CD4-positive, alpha-beta T cell treated with Interleukin-4 for 4 hours (primary cell): ENCODE measurements around the gene RAB11FIP4.
"Not testable (repeated sequence)": the region's sequence is repeated elsewhere in the genome, so short reads cannot be mapped to it uniquely, and the experiment has no call there.

Experiments
- DNase-seq: peaks from one replicate; pipeline ENCODE4 v3.0.0-alpha.2; 2020

RAB11FIP4 gene, protein sequence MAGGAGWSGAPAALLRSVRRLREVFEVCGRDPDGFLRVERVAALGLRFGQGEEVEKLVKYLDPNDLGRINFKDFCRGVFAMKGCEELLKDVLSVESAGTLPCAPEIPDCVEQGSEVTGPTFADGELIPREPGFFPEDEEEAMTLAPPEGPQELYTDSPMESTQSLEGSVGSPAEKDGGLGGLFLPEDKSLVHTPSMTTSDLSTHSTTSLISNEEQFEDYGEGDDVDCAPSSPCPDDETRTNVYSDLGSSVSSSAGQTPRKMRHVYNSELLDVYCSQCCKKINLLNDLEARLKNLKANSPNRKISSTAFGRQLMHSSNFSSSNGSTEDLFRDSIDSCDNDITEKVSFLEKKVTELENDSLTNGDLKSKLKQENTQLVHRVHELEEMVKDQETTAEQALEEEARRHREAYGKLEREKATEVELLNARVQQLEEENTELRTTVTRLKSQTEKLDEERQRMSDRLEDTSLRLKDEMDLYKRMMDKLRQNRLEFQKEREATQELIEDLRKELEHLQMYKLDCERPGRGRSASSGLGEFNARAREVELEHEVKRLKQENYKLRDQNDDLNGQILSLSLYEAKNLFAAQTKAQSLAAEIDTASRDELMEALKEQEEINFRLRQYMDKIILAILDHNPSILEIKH

GRCh38 chr17:31391496-31391949 is at the start of gene RAB11FIP4:
Gene RAB11FIP4, plus strand, starts transcription at chr17:31391675. Its CDS starts 178 bp downstream, at chr17:31391853.
- no peak for DNase-seq

- not testable (repeated sequence) for DNase-seq
These were observed 46.2 kb upstream of the RAB11FIP4 start for GRCh38 chr17:31345191-31345747.

- no peak for DNase-seq
These were observed 42.0 kb upstream of the RAB11FIP4 start for GRCh38 chr17:31349454-31349853.

DNA sequence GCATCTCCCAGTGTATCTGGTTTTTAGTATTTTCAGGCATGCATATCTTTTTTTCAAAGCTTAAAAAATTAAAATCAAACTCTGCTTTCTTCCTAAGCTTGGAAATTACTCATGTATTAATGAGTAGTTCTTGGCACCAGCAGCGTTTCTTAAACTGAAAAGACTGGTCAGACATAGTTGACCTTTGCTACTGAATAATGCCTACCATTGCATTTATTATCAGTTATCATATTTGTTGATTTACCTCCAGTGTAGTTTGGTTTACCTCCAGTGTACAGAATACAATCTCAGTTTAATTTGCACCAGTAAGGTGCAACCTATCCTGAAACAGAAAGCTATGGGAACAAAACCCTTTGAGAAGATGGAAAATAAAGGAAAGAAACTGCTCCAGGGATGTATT is 35.5 kb upstream of the RAB11FIP4 start:
- DNase-seq: no peak

- DNase-seq: no peak
These were observed 34.4 kb upstream of the RAB11FIP4 start for GRCh38 chr17:31357091-31357490.

GRCh38 chr17:31357839-31358394 is 33.6 kb upstream of the RAB11FIP4 start:
- no peak for DNase-seq

GRCh38 chr17:31364012-31364411 is 27.5 kb upstream of the RAB11FIP4 start:
- no peak for DNase-seq

GRCh38 chr17:31366088-31366487 is 25.4 kb upstream of the RAB11FIP4 start:
- DNase-seq: no peak

GRCh38 chr17:31369266-31369665 is 22.2 kb upstream of the RAB11FIP4 start:
- DNase-seq: no peak

- DNase-seq: no peak
These were observed 19.9 kb upstream of the RAB11FIP4 start for GRCh38 chr17:31371511-31372097.

DNA sequence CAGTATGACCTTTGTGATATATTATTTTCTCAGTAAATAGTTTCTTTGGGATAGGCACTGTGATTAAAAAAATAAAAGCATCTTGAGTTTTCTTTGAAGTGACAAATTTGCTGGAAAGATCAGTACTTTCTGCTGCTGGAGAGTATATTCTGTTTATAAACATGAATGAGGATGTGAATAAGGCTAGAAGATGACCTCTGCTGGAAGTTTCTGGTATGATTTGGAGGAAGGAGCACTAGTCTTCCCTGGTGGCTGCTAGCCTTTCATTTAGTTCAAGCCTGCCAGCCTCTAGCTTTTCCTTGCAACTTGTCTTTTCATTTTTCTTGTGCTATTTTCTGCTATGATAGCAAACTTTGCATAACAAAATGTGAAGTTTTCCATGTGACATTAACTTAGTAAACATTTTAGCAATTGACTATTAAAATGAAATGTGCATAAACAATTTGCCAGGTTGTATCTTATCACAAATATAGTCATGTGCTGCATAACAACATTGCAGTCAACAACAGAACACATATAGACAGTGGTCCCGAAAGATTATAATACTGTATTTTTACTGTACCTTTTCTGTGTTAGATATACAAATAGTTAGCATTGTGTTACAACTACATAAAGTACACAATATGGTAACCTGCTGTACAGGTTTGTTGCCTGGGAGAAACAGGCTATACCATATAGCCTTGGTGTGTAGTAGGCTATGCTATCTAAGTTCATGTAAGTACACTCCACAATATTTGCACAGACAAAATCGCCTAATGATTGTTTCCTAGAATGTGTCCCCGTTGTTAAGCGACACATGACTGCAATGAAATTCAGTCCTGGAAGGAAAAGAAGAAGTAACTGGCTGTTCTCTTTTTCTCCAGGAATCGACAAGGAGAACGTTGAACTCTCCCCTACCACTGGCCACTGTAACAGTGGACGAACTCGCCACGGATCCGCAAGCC is 18.1 kb upstream of the RAB11FIP4 start:
- peak; percentile 73 for DNase-seq

DNA sequence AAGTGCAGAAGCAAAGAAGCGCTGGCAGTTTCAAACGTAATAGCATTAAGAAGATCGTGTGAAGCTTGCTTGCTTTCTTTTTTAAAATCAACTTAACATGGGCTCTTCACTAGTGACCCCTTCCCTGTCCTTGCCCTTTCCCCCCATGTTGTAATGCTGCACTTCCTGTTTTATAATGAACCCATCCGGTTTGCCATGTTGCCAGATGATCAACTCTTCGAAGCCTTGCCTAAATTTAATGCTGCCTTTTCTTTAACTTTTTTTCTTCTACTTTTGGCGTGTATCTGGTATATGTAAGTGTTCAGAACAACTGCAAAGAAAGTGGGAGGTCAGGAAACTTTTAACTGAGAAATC is 17.4 kb upstream of the RAB11FIP4 start:
- DNase-seq: no peak

- DNase-seq: no peak
These were observed 17.0 kb upstream of the RAB11FIP4 start for GRCh38 chr17:31374503-31374902.

GRCh38 chr17:31378638-31379037 is 12.8 kb upstream of the RAB11FIP4 start:
- DNase-seq: no peak

- no peak for DNase-seq
These were observed 11.8 kb upstream of the RAB11FIP4 start for GRCh38 chr17:31379597-31380205.

GRCh38 chr17:31381165-31381668 is 10.3 kb upstream of the RAB11FIP4 start:
- DNase-seq: no peak

DNA sequence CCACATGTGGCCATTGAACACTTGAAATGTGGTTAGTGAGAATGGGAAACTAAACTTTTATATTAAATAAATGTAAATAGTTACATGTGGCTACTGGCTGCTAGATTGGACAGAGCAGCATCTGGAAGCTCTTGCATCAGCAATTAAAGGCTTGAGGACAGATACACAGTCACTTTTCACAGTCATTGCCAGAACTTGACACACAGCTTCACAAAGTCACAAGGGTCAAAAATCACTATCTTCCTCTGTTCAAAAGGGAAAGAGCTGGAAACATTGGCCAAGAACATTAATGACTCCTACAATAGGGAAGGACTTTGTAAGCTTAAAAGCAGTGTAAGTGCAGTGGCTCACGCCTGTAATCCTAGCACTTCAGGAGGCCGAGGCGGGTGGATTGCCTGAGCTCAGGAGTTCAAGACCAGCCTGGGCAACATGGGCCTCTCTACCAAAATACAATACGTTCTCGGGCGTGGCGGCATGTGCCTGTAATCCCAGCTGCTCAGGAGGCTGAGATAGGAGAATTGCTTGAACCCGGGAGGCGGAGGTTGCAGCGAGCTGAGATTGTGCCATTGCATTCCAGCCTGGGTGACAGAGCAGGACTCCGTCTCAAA is 8.7 kb upstream of the RAB11FIP4 start:
- DNase-seq: not testable (repeated sequence)

DNA sequence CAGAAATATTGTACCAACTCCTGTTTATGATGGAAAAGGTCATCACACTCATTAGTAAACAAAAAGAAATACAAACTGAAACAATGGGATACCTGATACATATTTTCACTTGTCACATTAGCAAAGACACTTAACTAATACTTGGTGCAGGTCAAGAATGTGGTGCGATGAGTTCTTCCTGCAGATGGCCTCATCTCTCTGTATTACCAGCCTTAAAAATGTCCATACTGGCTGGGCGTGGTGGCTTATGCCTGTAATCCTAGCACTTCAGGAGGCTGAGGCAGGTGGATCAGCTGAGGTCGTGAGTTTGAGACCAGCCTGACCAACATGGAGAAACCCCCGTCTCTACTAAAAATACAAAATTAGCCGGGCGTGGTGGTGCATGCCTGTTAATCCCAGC is 8.0 kb upstream of the RAB11FIP4 start:
- not testable (repeated sequence) for DNase-seq

DNA sequence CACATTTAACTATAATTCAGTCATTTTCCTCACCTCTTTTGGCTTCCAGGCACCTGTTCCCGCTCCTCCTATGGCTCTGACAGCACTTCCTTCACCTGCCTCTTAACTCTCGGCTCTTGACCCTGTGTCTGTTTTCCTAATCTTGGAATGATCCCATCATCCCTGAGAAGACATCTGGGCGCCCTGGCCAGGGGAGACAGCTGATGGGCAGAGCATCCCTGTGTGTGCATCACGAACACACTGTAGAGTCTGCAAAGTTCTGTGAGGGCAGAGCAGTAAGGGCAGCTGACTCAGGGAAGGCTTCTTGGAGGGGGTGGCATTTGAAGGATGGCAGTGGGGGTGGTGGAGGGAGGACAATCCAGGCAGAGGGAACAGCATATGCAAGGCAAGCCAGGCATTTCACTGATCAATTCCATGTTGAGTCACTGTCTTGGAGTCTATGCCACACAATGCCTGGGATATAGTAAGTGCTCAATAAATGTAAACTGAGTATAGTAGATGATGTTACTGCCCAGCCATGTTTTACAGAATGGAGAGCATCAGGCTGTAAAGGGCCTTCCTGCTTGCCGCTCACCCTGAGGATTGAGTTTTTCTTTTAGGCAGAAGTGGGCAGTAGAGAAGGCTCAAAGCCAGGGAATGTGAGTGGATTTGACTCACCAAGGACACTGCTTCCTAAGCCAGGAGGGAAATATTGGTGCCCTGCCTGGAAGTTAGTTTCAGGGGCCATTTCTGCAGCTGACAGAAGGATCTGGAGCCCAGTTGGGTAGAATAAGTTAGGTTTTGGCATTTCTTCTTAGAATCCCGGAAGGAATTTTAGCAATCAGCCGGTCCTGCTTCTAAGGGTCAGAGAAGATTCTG is 5.8 kb upstream of the RAB11FIP4 start:
- no peak for DNase-seq

GRCh38 chr17:31386542-31387075 is 4.9 kb upstream of the RAB11FIP4 start:
- DNase-seq: no peak
